ENCODE measurements around the gene LAPTM4A.
"Not testable (repeated sequence)": the region's sequence is repeated elsewhere in the genome, so short reads cannot be mapped to it uniquely, and the experiment has no call there.

LAPTM4A gene

GRCh38 chr2:20074901-20075300, 23.5 kb upstream of the LAPTM4A start:
- no peaks in the 10 kb centered on the region for H3K27me3 ChIP-seq (ENCODE audit: control insufficient read depth, insufficient read depth, low read length)
- H3K4me3 ChIP-seq (ENCODE audit: low read depth, low read length) = no peak overlapping the region
- H3K36me3 ChIP-seq (ENCODE audit: control insufficient read depth, insufficient read depth, low read length) = no peaks in the 10 kb centered on the region
- no peaks in the 10 kb centered on the region for H3K9me3 ChIP-seq (ENCODE audit: control insufficient read depth, insufficient read depth, low read length)
- no peak overlapping the region for H3K9ac ChIP-seq (ENCODE audit: low read depth, low read length)
- H3K27ac ChIP-seq (ENCODE audit: low read depth, low read length) = no peak overlapping the region
- H3K4me1 ChIP-seq (ENCODE audit: control insufficient read depth, insufficient read depth, low read length) = peaks cover 14% of the 10 kb centered on the region

GRCh38 chr2:20074046-20074648, 22.7 kb upstream of the LAPTM4A start:
- peaks cover 14% of the 10 kb centered on the region for H3K4me1 ChIP-seq (ENCODE audit: control insufficient read depth, insufficient read depth, low read length)
- not testable (repeated sequence) for H3K27ac ChIP-seq (ENCODE audit: low read depth, low read length); H3K27me3 ChIP-seq (ENCODE audit: control insufficient read depth, insufficient read depth, low read length); H3K4me3 ChIP-seq (ENCODE audit: low read depth, low read length); H3K9ac ChIP-seq (ENCODE audit: low read depth, low read length); H3K36me3 ChIP-seq (ENCODE audit: control insufficient read depth, insufficient read depth, low read length); H3K9me3 ChIP-seq (ENCODE audit: control insufficient read depth, insufficient read depth, low read length)

GRCh38 chr2:20073460-20073859, 22.0 kb upstream of the LAPTM4A start:
- Histone ChIP-seq H3K36me3 (ENCODE audit: control insufficient read depth, insufficient read depth, low read length) (no peaks in the 10 kb centered on the region), H3K27me3 (ENCODE audit: control insufficient read depth, insufficient read depth, low read length) (no peaks in the 10 kb centered on the region), H3K4me1 (ENCODE audit: control insufficient read depth, insufficient read depth, low read length) (peaks cover 14% of the 10 kb centered on the region), H3K27ac (ENCODE audit: low read depth, low read length) (no peak overlapping the region), H3K4me3 (ENCODE audit: low read depth, low read length) (no peak overlapping the region), H3K9ac (ENCODE audit: low read depth, low read length) (no peak overlapping the region), H3K9me3 (ENCODE audit: control insufficient read depth, insufficient read depth, low read length) (no peaks in the 10 kb centered on the region)

GRCh38 chr2:20072436-20073158, 21.2 kb upstream of the LAPTM4A start:
- Histone ChIP-seq H3K9ac (ENCODE audit: low read depth, low read length) (peak overlapping the region; percentile 63; the same call in 1 of the 2 replicates), H3K27ac (ENCODE audit: low read depth, low read length) (peak overlapping the region; percentile 76)

GRCh38 chr2:20071397-20072383, 20.3 kb upstream of the LAPTM4A start:
- peak overlapping the region; percentile 76 for H3K27ac ChIP-seq (ENCODE audit: low read depth, low read length)
- H3K4me3 ChIP-seq (ENCODE audit: low read depth, low read length) = 0 out of 2 replicates have a peak overlapping the region, but pooled peaks have one; percentile 14
- peak overlapping the region; percentile 63 for H3K9ac ChIP-seq (ENCODE audit: low read depth, low read length)
- H3K9me3 ChIP-seq (ENCODE audit: control insufficient read depth, insufficient read depth, low read length) = no peaks in the 10 kb centered on the region
- H3K4me1 ChIP-seq (ENCODE audit: control insufficient read depth, insufficient read depth, low read length) = peaks cover 14% of the 10 kb centered on the region
- no peaks in the 10 kb centered on the region for H3K27me3 ChIP-seq (ENCODE audit: control insufficient read depth, insufficient read depth, low read length)
- no peaks in the 10 kb centered on the region for H3K36me3 ChIP-seq (ENCODE audit: control insufficient read depth, insufficient read depth, low read length)

More at GRCh38 chr2:20072436-20073158, 21.2 kb upstream of the LAPTM4A start:
- Histone ChIP-seq H3K4me1 (ENCODE audit: control insufficient read depth, insufficient read depth, low read length) (peaks cover 14% of the 10 kb centered on the region), H3K27me3 (ENCODE audit: control insufficient read depth, insufficient read depth, low read length) (no peaks in the 10 kb centered on the region), H3K36me3 (ENCODE audit: control insufficient read depth, insufficient read depth, low read length) (no peaks in the 10 kb centered on the region), H3K9me3 (ENCODE audit: control insufficient read depth, insufficient read depth, low read length) (no peaks in the 10 kb centered on the region), H3K4me3 (ENCODE audit: low read depth, low read length) (no peak overlapping the region)

- no peaks in the 10 kb centered on the region for H3K36me3 ChIP-seq (ENCODE audit: control insufficient read depth, insufficient read depth, low read length)
- no peak overlapping the region for H3K27ac ChIP-seq (ENCODE audit: low read depth, low read length)
- H3K9me3 ChIP-seq (ENCODE audit: control insufficient read depth, insufficient read depth, low read length) = no peaks in the 10 kb centered on the region
- no peaks in the 10 kb centered on the region for H3K27me3 ChIP-seq (ENCODE audit: control insufficient read depth, insufficient read depth, low read length)
- H3K9ac ChIP-seq (ENCODE audit: low read depth, low read length) = no peak overlapping the region
- peaks cover 14% of the 10 kb centered on the region for H3K4me1 ChIP-seq (ENCODE audit: control insufficient read depth, insufficient read depth, low read length)
- no peak overlapping the region for H3K4me3 ChIP-seq (ENCODE audit: low read depth, low read length)
Observed at GRCh38 chr2:20069756-20070155, 18.3 kb upstream of the LAPTM4A start.

GRCh38 chr2:20067992-20068584, 16.7 kb upstream of the LAPTM4A start:
- H3K27me3 ChIP-seq (ENCODE audit: control insufficient read depth, insufficient read depth, low read length) = no peaks in the 10 kb centered on the region
- peaks cover 14% of the 10 kb centered on the region for H3K4me1 ChIP-seq (ENCODE audit: control insufficient read depth, insufficient read depth, low read length)
- H3K9me3 ChIP-seq (ENCODE audit: control insufficient read depth, insufficient read depth, low read length) = no peaks in the 10 kb centered on the region
- no peak overlapping the region for H3K9ac ChIP-seq (ENCODE audit: low read depth, low read length)
- H3K27ac ChIP-seq (ENCODE audit: low read depth, low read length) = no peak overlapping the region
- H3K4me3 ChIP-seq (ENCODE audit: low read depth, low read length) = no peak overlapping the region
- H3K36me3 ChIP-seq (ENCODE audit: control insufficient read depth, insufficient read depth, low read length) = no peaks in the 10 kb centered on the region

- H3K27ac ChIP-seq (ENCODE audit: low read depth, low read length) = no peak overlapping the region
- no peak overlapping the region for H3K4me3 ChIP-seq (ENCODE audit: low read depth, low read length)
Observed at GRCh38 chr2:20065885-20066602, 14.6 kb upstream of the LAPTM4A start.

GRCh38 chr2:20064841-20065240, 13.4 kb upstream of the LAPTM4A start:
- Histone ChIP-seq H3K4me1 (ENCODE audit: control insufficient read depth, insufficient read depth, low read length) (no peaks in the 10 kb centered on the region), H3K36me3 (ENCODE audit: control insufficient read depth, insufficient read depth, low read length) (no peaks in the 10 kb centered on the region), H3K27ac (ENCODE audit: low read depth, low read length) (no peak overlapping the region), H3K27me3 (ENCODE audit: control insufficient read depth, insufficient read depth, low read length) (no peaks in the 10 kb centered on the region), H3K4me3 (ENCODE audit: low read depth, low read length) (no peak overlapping the region), H3K9ac (ENCODE audit: low read depth, low read length) (no peak overlapping the region), H3K9me3 (ENCODE audit: control insufficient read depth, insufficient read depth, low read length) (no peaks in the 10 kb centered on the region)

More at GRCh38 chr2:20065885-20066602, 14.6 kb upstream of the LAPTM4A start:
- H3K9ac ChIP-seq (ENCODE audit: low read depth, low read length) = no peak overlapping the region
- H3K4me1 ChIP-seq (ENCODE audit: control insufficient read depth, insufficient read depth, low read length) = no peaks in the 10 kb centered on the region; the same call in 1 of the 2 replicates
- H3K36me3 ChIP-seq (ENCODE audit: control insufficient read depth, insufficient read depth, low read length) = no peaks in the 10 kb centered on the region
- H3K9me3 ChIP-seq (ENCODE audit: control insufficient read depth, insufficient read depth, low read length) = no peaks in the 10 kb centered on the region
- no peaks in the 10 kb centered on the region for H3K27me3 ChIP-seq (ENCODE audit: control insufficient read depth, insufficient read depth, low read length)

- Histone ChIP-seq H3K27ac (ENCODE audit: low read depth, low read length) (no peak overlapping the region), H3K9me3 (ENCODE audit: control insufficient read depth, insufficient read depth, low read length) (no peaks in the 10 kb centered on the region), H3K9ac (ENCODE audit: low read depth, low read length) (no peak overlapping the region), H3K4me3 (ENCODE audit: low read depth, low read length) (no peak overlapping the region), H3K27me3 (ENCODE audit: control insufficient read depth, insufficient read depth, low read length) (no peaks in the 10 kb centered on the region), H3K36me3 (ENCODE audit: control insufficient read depth, insufficient read depth, low read length) (no peaks in the 10 kb centered on the region), H3K4me1 (ENCODE audit: control insufficient read depth, insufficient read depth, low read length) (no peaks in the 10 kb centered on the region)
Observed at GRCh38 chr2:20064421-20064820, 13.0 kb upstream of the LAPTM4A start.

All from HUES48 (cell line).